Measurements from ENCODE around the gene ZNF614. TPM values are rescaled to one million over a fixed set of nuclear protein-coding genes. Genes with fewer than 3 reads are reported as not detected.
"Not testable (repeated sequence)": the region's sequence is repeated elsewhere in the genome, so short reads cannot be mapped to it uniquely, and the experiment has no call there.

ZNF614 gene
- total RNA-seq, 4 donors from 2014 or later: 11.8 to 27.9 (median 13.7) TPM

- Histone ChIP-seq H3K4me3 (no peak overlapping the region), H3K4me1 (no peaks in the 10 kb centered on the region), H3K27ac (no peak overlapping the region), H3K27me3 (no peaks in the 10 kb centered on the region), H3K9me3 (peaks cover 0 to 79% of the 10 kb centered on the region in 2 donors), H3K36me3 (no peaks in the 10 kb centered on the region)
- no peak for TF ChIP-seq POLR2A (IDR thresholded peaks at IDR 0.05)
- TF ChIP-seq CTCF (IDR thresholded peaks at IDR 0.05): no peak
- intact Hi-C loops (cut with DNase I; ENCODE audit: low total_unique reads): no loop called here
- no peak for DNase-seq
Observed at GRCh38 chr19:51980116-51980736, 48.0 kb downstream of the ZNF614 start.

- TF ChIP-seq POLR2A (IDR thresholded peaks at IDR 0.05) (no peak), CTCF (IDR thresholded peaks at IDR 0.05) (no peak)
- Histone ChIP-seq H3K27ac (no peak overlapping the region), H3K4me3 (no peak overlapping the region), H3K9me3 (peaks cover 0 to 82% of the 10 kb centered on the region in 2 donors), H3K36me3 (no peaks in the 10 kb centered on the region), H3K4me1 (no peaks in the 10 kb centered on the region), H3K27me3 (no peaks in the 10 kb centered on the region)
- intact Hi-C loops (cut with DNase I; ENCODE audit: low total_unique reads): no loop called here
- DNase-seq: no peak
Observed at GRCh38 chr19:51978882-51979281, 49.3 kb downstream of the ZNF614 start.

GRCh38 chr19:51977346-51977745 is 50.8 kb downstream of the ZNF614 start:
- no peak for DNase-seq
- Histone ChIP-seq H3K27ac (no peak overlapping the region), H3K4me3 (no peak overlapping the region), H3K36me3 (no peaks in the 10 kb centered on the region), H3K9me3 (peaks cover 0 to 90% of the 10 kb centered on the region in 2 donors), H3K27me3 (no peaks in the 10 kb centered on the region), H3K4me1 (no peaks in the 10 kb centered on the region)
- intact Hi-C loops (cut with DNase I; ENCODE audit: low total_unique reads): no loop called here
- no peak for TF ChIP-seq POLR2A (IDR thresholded peaks at IDR 0.05)
- no peak for TF ChIP-seq CTCF (IDR thresholded peaks at IDR 0.05)

- H3K27me3 ChIP-seq: no peaks in the 10 kb centered on the region
- H3K4me3 ChIP-seq: no peak overlapping the region
- no peak overlapping the region for H3K27ac ChIP-seq
- no peaks in the 10 kb centered on the region for H3K4me1 ChIP-seq
- H3K9me3 ChIP-seq: peaks cover 0 to 90% of the 10 kb centered on the region in 2 donors
- no peaks in the 10 kb centered on the region for H3K36me3 ChIP-seq
- DNase-seq: no peak
- intact Hi-C loops (cut with DNase I; ENCODE audit: low total_unique reads): no loop called here
- TF ChIP-seq CTCF (IDR thresholded peaks at IDR 0.05) (no peak), POLR2A (IDR thresholded peaks at IDR 0.05) (no peak)
Observed at GRCh38 chr19:51976852-51977251, 51.3 kb downstream of the ZNF614 start.

- H3K27me3 ChIP-seq; H3K27ac ChIP-seq; H3K4me1 ChIP-seq; intact Hi-C loops (cut with DNase I; ENCODE audit: low total_unique reads); H3K4me3 ChIP-seq; H3K36me3 ChIP-seq; DNase-seq: not testable (repeated sequence)
- H3K9me3 ChIP-seq: peaks cover 0 to 91% of the 10 kb centered on the region in 2 donors
Observed at GRCh38 chr19:51975787-51976186, 52.4 kb downstream of the ZNF614 start.

GRCh38 chr19:51971624-51972023 is 56.6 kb downstream of the ZNF614 start:
- Histone ChIP-seq H3K4me3 (no peak overlapping the region), H3K27ac (no peak overlapping the region), H3K9me3 (peaks cover 0 to 96% of the 10 kb centered on the region in 2 donors), H3K4me1 (no peaks in the 10 kb centered on the region), H3K27me3 (no peaks in the 10 kb centered on the region), H3K36me3 (no peaks in the 10 kb centered on the region)
- TF ChIP-seq CTCF (IDR thresholded peaks at IDR 0.05) (no peak), POLR2A (IDR thresholded peaks at IDR 0.05) (no peak)
- no peak for DNase-seq
- intact Hi-C loops (cut with DNase I; ENCODE audit: low total_unique reads): no loop called here

All from uterus (tissue), 4 donors.